Fibroblast of gingiva (primary cell): Measurements from ENCODE around the gene ABHD10.
A peak's percentile ranks its signal among the peaks of the same experiment; 100 is the strongest.

Source experiments
- DNase-seq: peaks from one replicate; pipeline ENCODE4 v3.0.0-alpha.2; 2011; ENCODE audit warnings: low read depth

ABHD10 gene

GRCh38 chr3:112001526-112001925 lies 22.7 kb downstream of the ABHD10 start:
- no peak for DNase-seq

- no peak for DNase-seq
These were observed 23.5 kb downstream of the ABHD10 start for GRCh38 chr3:112002096-112002971.

GRCh38 chr3:112003321-112004080 lies 24.7 kb downstream of the ABHD10 start:
- DNase-seq = no peak

- no peak for DNase-seq
These were observed 25.4 kb downstream of the ABHD10 start for GRCh38 chr3:112004187-112004586.

GRCh38 chr3:112004669-112005068 lies 25.8 kb downstream of the ABHD10 start:
- DNase-seq = no peak

GRCh38 chr3:112005091-112005672 lies 26.4 kb downstream of the ABHD10 start:
- no peak for DNase-seq

GRCh38 chr3:112007633-112008032 lies 28.8 kb downstream of the ABHD10 start:
- DNase-seq = peak; percentile 82

GRCh38 chr3:112009670-112010069 lies 30.8 kb downstream of the ABHD10 start:
- no peak for DNase-seq

- DNase-seq = peak; percentile 64
These were observed 31.8 kb downstream of the ABHD10 start for GRCh38 chr3:112010636-112011035.

- DNase-seq = no peak
These were observed 32.6 kb downstream of the ABHD10 start for GRCh38 chr3:112011376-112011940.

- DNase-seq = no peak
These were observed 33.6 kb downstream of the ABHD10 start for GRCh38 chr3:112012205-112012992.

GRCh38 chr3:112013058-112013783 lies 34.4 kb downstream of the ABHD10 start:
- DNase-seq = peak; percentile 70

GRCh38 chr3:112013784-112014143 lies 34.9 kb downstream of the ABHD10 start:
- no peak for DNase-seq

GRCh38 chr3:112017091-112017490 lies 38.3 kb downstream of the ABHD10 start:
- no peak for DNase-seq

GRCh38 chr3:112018712-112019111 lies 39.9 kb downstream of the ABHD10 start:
- DNase-seq = peak; percentile 31

GRCh38 chr3:112019716-112020115 lies 40.9 kb downstream of the ABHD10 start:
- DNase-seq = no peak

GRCh38 chr3:112020674-112021085 lies 41.9 kb downstream of the ABHD10 start:
- DNase-seq = no peak

- no peak for DNase-seq
These were observed 48.3 kb downstream of the ABHD10 start for GRCh38 chr3:112027142-112027541.

- no peak for DNase-seq
These were observed 49.0 kb downstream of the ABHD10 start for GRCh38 chr3:112027826-112028225.

- no peak for DNase-seq
These were observed 52.1 kb downstream of the ABHD10 start for GRCh38 chr3:112030901-112031300.
